K562 (cell line): ENCODE results near the gene SND1. TPM values are rescaled to one million over a fixed set of nuclear protein-coding genes. Genes with fewer than 3 reads are reported as not detected.

ENCODE experiments used
- ATF3 ChIP-seq, 2 experiments: fragments of 450-650 bp in 1 of 2; sonication (generic) in 1 of 2; formaldehyde crosslinking in 1 of 2; IDR thresholded peaks in 1 of 2; conservative IDR thresholded peaks in 1 of 2; 2 replicates each; pipeline versions ENCODE4 v1.6.1 to v1.8.1; 2016 to 2023; ENCODE audit warnings: mild to moderate bottlenecking in 2 of 2, moderate library complexity in 2 of 2, inconsistent platforms in 1 of 2, missing genetic modification reagents in 1 of 2
- CLOCK ChIP-seq: fragments of 250-450 bp; sonication (Bioruptor Pico); IDR thresholded peaks from 2 replicates; pipeline ENCODE4 v1.4.0; 2020; ENCODE audit warnings: mild to moderate bottlenecking, moderate library complexity, borderline replicate concordance
- CREB3 ChIP-seq: fragments of 450-650 bp; conservative IDR thresholded peaks from 2 replicates; pipeline ENCODE4 v1.6.1; 2016; ENCODE audit warnings: missing genetic modification characterization, low read depth, mild to moderate bottlenecking, missing compliant biosample characterization, moderate library complexity
- CTCF ChIP-seq, 3 experiments: IDR thresholded peaks in 2 of 3; conservative IDR thresholded peaks in 1 of 3; 2 replicates each; pipeline ENCODE4 v1.5.1; 2011 to 2012; ENCODE audit warnings: low read length in 3 of 3, mild to moderate bottlenecking in 3 of 3, control low read depth in 2 of 3, improper control_type of control experiment in 1 of 3, inconsistent platforms in 1 of 3, low read depth in 1 of 3, mixed read lengths in 1 of 3, moderate library complexity in 1 of 3; ENCODE audit not compliant: insufficient read depth in 2 of 3
- HDAC3 ChIP-seq: fragments of 450-650 bp; IDR thresholded peaks from 2 replicates; pipeline ENCODE4 v1.6.1; 2018; ENCODE audit warnings: borderline replicate concordance, mild to moderate bottlenecking, moderate library complexity; ENCODE audit not compliant: partially characterized antibody
- OTX1 ChIP-seq: fragments of 450-650 bp; formaldehyde crosslinking; IDR thresholded peaks from 2 replicates; pipeline ENCODE4 v1.4.0; 2022; ENCODE audit warnings: mild to moderate bottlenecking
- SETDB1 ChIP-seq: IDR thresholded peaks from one replicate; pipeline ENCODE4 v1.6.1; 2012; ENCODE audit warnings: low read length, control low read depth, inconsistent platforms
- TAL1 ChIP-seq: fragments of 450-650 bp; IDR thresholded peaks from 2 replicates; pipeline ENCODE4 v1.6.1; 2016; ENCODE audit warnings: mild to moderate bottlenecking
- U2AF2 ChIP-seq: fragments of 200-400 bp; formaldehyde crosslinking; optimal IDR thresholded peaks from 2 replicates; pipeline ENCODE3; 2017; ENCODE audit warnings: low read depth, mild to moderate bottlenecking, low read length
- ZBTB8A ChIP-seq: fragments of 450-650 bp; IDR thresholded peaks from 2 replicates; pipeline ENCODE4 v1.6.1; 2018; ENCODE audit warnings: mild to moderate bottlenecking, moderate library complexity; ENCODE audit not compliant: partially characterized antibody
- ZFP91 ChIP-seq: sonication (generic); formaldehyde crosslinking; IDR thresholded peaks from 2 replicates; pipeline ENCODE4 v1.8.0; 2022; ENCODE audit warnings: mild to moderate bottlenecking, missing genetic modification reagents
- ZNF354B ChIP-seq: fragments of 250-450 bp; sonication (Bioruptor Pico); IDR thresholded peaks from 2 replicates; pipeline ENCODE4 v1.4.0; 2020
- ZNF449 ChIP-seq: fragments of 250-450 bp; sonication (Bioruptor Pico); IDR thresholded peaks from 2 replicates; pipeline ENCODE4 v1.8.0; 2022; ENCODE audit warnings: moderate library complexity, mild to moderate bottlenecking, inconsistent platforms
- ZNF740 ChIP-seq, 3 experiments: fragments of 200-800 bp in 1 of 3; sonication (Bioruptor generic) in 1 of 3; sonication (generic) in 1 of 3; formaldehyde crosslinking in 1 of 3; IDR thresholded peaks; 2 replicates each; pipeline versions ENCODE4 v1.6.1 to v1.8.0; 2016 to 2022; ENCODE audit warnings: mild to moderate bottlenecking in 2 of 3, missing compliant biosample characterization in 2 of 3, missing genetic modification characterization in 2 of 3, missing genetic modification reagents in 1 of 3
- polyA plus RNA-seq, 8 experiments: library from polyadenylated mRNA; depleted of rRNA in 4 of 8; stranded (reverse) in 5 of 8; unstranded in 3 of 8; fragments of >200 nt; fragmentation: Nextera tagmentation in 2 of 8; fragmentation: Illumina TruSeq in 1 of 8; extraction: Ambion mirVana in 2 of 8; extraction: Trizol in 1 of 8; gene quantifications; 2 replicates each; pipeline versions ENCODE4 v1.2.1 to v1.2.3, GENCODE V29; 2011 to 2014; ENCODE audit warnings: inconsistent platforms in 1 of 8, missing spikeins in 1 of 8
- total RNA-seq, 7 experiments: library from RNA; depleted of rRNA in 6 of 7; stranded (reverse); fragments of >200 nt in 6 of 7; fragmentation: Illumina TruSeq in 2 of 7; extraction: Trizol in 2 of 7; gene quantifications; 2 replicates each; pipeline versions ENCODE4 v1.2.1 to v1.2.3, GENCODE V29; 2011 to 2021; ENCODE audit warnings: low replicate concordance in 1 of 7

SND1 gene
- total and polyA plus RNA-seq, 9 of the 15 experiments (the other 6 are each of a cell fraction or from before 2014, with no cell fraction given): 46.5 to 307 (median 191) TPM

GRCh38 chr7:127650847-127651555, 993 bp upstream of the SND1 start (continued):
- 0 out of 2 replicates have a peak, but pooled peaks have one; percentile 45 for TF ChIP-seq ZFP91 (CRISPR knock-in tag)
- TF ChIP-seq CTCF (IDR thresholded peaks at IDR 0.05 in 2 of 3, conservative IDR thresholded peaks at IDR 0.05 in 1 of 3; ENCODE audit: insufficient read depth in 2 of 3, low read depth in 1 of 3, low read length in 3 of 3): no peak
- no peak for TF ChIP-seq CLOCK
- TF ChIP-seq OTX1 (CRISPR knock-in tag): 0 out of 2 replicates have a peak, but pooled peaks have one; percentile 74
- TF ChIP-seq ZNF354B: no peak
- no peak for TF ChIP-seq ATF3 (IDR thresholded peaks at IDR 0.05)
- no peak for TF ChIP-seq ATF3 (CRISPR knock-in tag; conservative IDR thresholded peaks at IDR 0.05)
- no peak for TF ChIP-seq TAL1
- no peak for TF ChIP-seq SETDB1
- TF ChIP-seq U2AF2: no peak
- TF ChIP-seq ZNF740 (CRISPR knock-in tag; IDR thresholded peaks at IDR 0.05): no peak; the same call in 1 of the 2 replicates
- peak in 1 of 2 experiments; percentile 70; a peak in 2 of 4 replicates for TF ChIP-seq ZNF740 (tag; IDR thresholded peaks at IDR 0.05)
- no peak for TF ChIP-seq ZBTB8A
- no peak for TF ChIP-seq ZNF449
- no peak for TF ChIP-seq CREB3
- TF ChIP-seq HDAC3: no peak
